ENCODE measurements around the gene PRR20B.
"Not testable (repeated sequence)": the region's sequence is repeated elsewhere in the genome, so short reads cannot be mapped to it uniquely, and the experiment has no call there.

The PRR20B gene

GRCh38 chr13:57160332-57160731 lies 13.0 kb downstream of the PRR20B start, which contains the start of gene PRR20D:
Gene PRR20D (plus strand): TSS chr13:57160632. CDS start chr13:57161019, 387 bp downstream.
- not testable (repeated sequence) for H3K36me3 ChIP-seq (ENCODE audit: insufficient read depth, low read length); H3K27ac ChIP-seq (ENCODE audit: low read depth, low read length); H3K4me3 ChIP-seq (ENCODE audit: low read depth, low read length); H3K79me2 ChIP-seq (ENCODE audit: control insufficient read depth, insufficient read depth, low read length, unreplicated experiment); H2AFZ ChIP-seq (ENCODE audit: low read length, unreplicated experiment); H3K4me1 ChIP-seq (ENCODE audit: control insufficient read depth, insufficient read depth, low read length, unreplicated experiment); H3K27me3 ChIP-seq (ENCODE audit: insufficient read depth, low read length)

GRCh38 chr13:57166897-57167296 lies 19.6 kb downstream of the PRR20B start, which contains the start of gene PRR20E:
Gene PRR20E (plus strand): TSS chr13:57167197. CDS start chr13:57167584, 387 bp downstream.
- H3K27ac ChIP-seq (ENCODE audit: low read depth, low read length); H3K4me1 ChIP-seq (ENCODE audit: control insufficient read depth, insufficient read depth, low read length, unreplicated experiment); H3K27me3 ChIP-seq (ENCODE audit: insufficient read depth, low read length); H3K36me3 ChIP-seq (ENCODE audit: insufficient read depth, low read length); H2AFZ ChIP-seq (ENCODE audit: low read length, unreplicated experiment); H3K4me3 ChIP-seq (ENCODE audit: low read depth, low read length); H3K79me2 ChIP-seq (ENCODE audit: control insufficient read depth, insufficient read depth, low read length, unreplicated experiment): not testable (repeated sequence)

GRCh38 chr13:57191667-57192066 lies 44.4 kb downstream of the PRR20B start:
- Histone ChIP-seq H2AFZ (ENCODE audit: low read length, unreplicated experiment) (no peak overlapping the region), H3K27ac (ENCODE audit: low read depth, low read length) (no peak overlapping the region), H3K36me3 (ENCODE audit: insufficient read depth, low read length) (no peaks in the 10 kb centered on the region), H3K4me1 (ENCODE audit: control insufficient read depth, insufficient read depth, low read length, unreplicated experiment) (no peaks in the 10 kb centered on the region), H3K79me2 (ENCODE audit: control insufficient read depth, insufficient read depth, low read length, unreplicated experiment) (no peaks in the 10 kb centered on the region), H3K27me3 (ENCODE audit: insufficient read depth, low read length) (no peaks in the 10 kb centered on the region), H3K4me3 (ENCODE audit: low read depth, low read length) (no peak overlapping the region)
